PC-9 (cell line): Measurements from ENCODE around the gene CLDN22. TPM values are rescaled to one million over a fixed set of nuclear protein-coding genes. Genes with fewer than 3 reads are reported as not detected.

ENCODE experiments used
- BruUV-seq: library from RNA; stranded (reverse); fragments of 400-500 nt; replicated peaks from 2 replicates; lab custom pipeline; 2021; lab: Mats Ljungman, UMichigan
- CTCF ChIA-PET: fragments of 300-600 bp; sonication (Branson Sonifier 250); formaldehyde crosslinking; loops from one replicate; lab custom pipeline; 2022; ENCODE audit warnings: antibody characterized with exemption; lab: Charles Lee
- POLR2A ChIA-PET: fragments of 300-600 bp; sonication (Branson Sonifier 250); formaldehyde crosslinking; loops from one replicate; lab custom pipeline; 2022; ENCODE audit warnings: antibody characterized with exemption; ENCODE audit not compliant: unreplicated experiment; lab: Charles Lee
- DNase-seq, 2 experiments: peaks; one replicate each; pipeline versions ENCODE4 v3.0.0 to v3.0.0-alpha.2; 2015 to 2022; ENCODE audit warnings: mixed read lengths in 1 of 2
- H2AFZ ChIP-seq: fragments of 200-600 bp; sonication (generic); 2 replicates; pipeline ENCODE4 v1.8.1; 2017; ENCODE audit warnings: antibody characterized with exemption
- H3F3A ChIP-seq: fragments of 200-600 bp; sonication (generic); 2 replicates; pipeline ENCODE4 v1.8.1; 2017; ENCODE audit warnings: antibody characterized with exemption, mild to moderate bottlenecking, low read depth; ENCODE audit not compliant: insufficient read depth
- H3K27ac ChIP-seq: fragments of 200-600 bp; sonication (generic); 2 replicates; pipeline ENCODE4 v1.6.1; 2016; ENCODE audit warnings: mixed run types
- H3K27me3 ChIP-seq: fragments of 200-600 bp; sonication (generic); 2 replicates; pipeline ENCODE4 v1.6.1; 2016; ENCODE audit warnings: low read depth, mixed run types; ENCODE audit not compliant: insufficient read depth
- H3K36me3 ChIP-seq: fragments of 200-600 bp; sonication (generic); 2 replicates; pipeline ENCODE4 v1.6.1; 2016; ENCODE audit warnings: low read depth, mixed run types
- H3K4me1 ChIP-seq: fragments of 200-600 bp; sonication (generic); replicated peaks from 2 replicates; pipeline ENCODE4 v1.6.1; 2016; ENCODE audit warnings: mixed run types; ENCODE audit not compliant: insufficient read depth
- H3K4me2 ChIP-seq: fragments of 200-600 bp; sonication (generic); 2 replicates; pipeline ENCODE4 v1.6.1; 2017; ENCODE audit warnings: mixed run types
- H3K4me3 ChIP-seq: fragments of 200-600 bp; sonication (generic); 2 replicates; pipeline ENCODE4 v1.6.1; 2016; ENCODE audit warnings: mixed run types
- H3K79me2 ChIP-seq: fragments of 200-600 bp; sonication (generic); 2 replicates; pipeline ENCODE4 v1.6.1; 2017; ENCODE audit warnings: low read depth, mixed run types
- H3K9me2 ChIP-seq: fragments of 200-600 bp; sonication (generic); 2 replicates; pipeline ENCODE4 v1.8.1; 2017; ENCODE audit warnings: mild to moderate bottlenecking; ENCODE audit not compliant: insufficient read depth
- H3K9me3 ChIP-seq: fragments of 200-600 bp; sonication (generic); 2 replicates; pipeline ENCODE4 v1.8.1; 2016; ENCODE audit warnings: low read depth; ENCODE audit not compliant: insufficient read depth
- H4K20me1 ChIP-seq: fragments of 200-600 bp; sonication (generic); 2 replicates; pipeline ENCODE4 v1.8.1; 2017; ENCODE audit not compliant: insufficient read depth
- EZH2 ChIP-seq: fragments of 200-600 bp; sonication (generic); IDR thresholded peaks from 2 replicates; pipeline ENCODE4 v1.8.0; 2017; ENCODE audit warnings: antibody characterized with exemption, low read depth
- intact Hi-C: fragments of 100-400 bp; cut with micrococcal nuclease; formaldehyde crosslinking; loops from one replicate; pipeline ENCODE4 v1.10.0; 2022; ENCODE audit not compliant: unreplicated experiment
- total RNA-seq: library from RNA; stranded (reverse); gene quantifications from 2 replicates; pipeline ENCODE4 v1.2.3, GENCODE V29; 2021
- TF ChIP-seq, protein P1 (sequence below): fragments of 200-600 bp; sonication (generic); conservative IDR thresholded peaks from 2 replicates; pipeline ENCODE4 v1.6.1; 2017; ENCODE audit warnings: mixed run types, antibody characterized with exemption, mild to moderate bottlenecking, moderate library complexity

CLDN22 gene
- total RNA-seq, 1 experiment from 2014 or later, result not detected

DNA sequence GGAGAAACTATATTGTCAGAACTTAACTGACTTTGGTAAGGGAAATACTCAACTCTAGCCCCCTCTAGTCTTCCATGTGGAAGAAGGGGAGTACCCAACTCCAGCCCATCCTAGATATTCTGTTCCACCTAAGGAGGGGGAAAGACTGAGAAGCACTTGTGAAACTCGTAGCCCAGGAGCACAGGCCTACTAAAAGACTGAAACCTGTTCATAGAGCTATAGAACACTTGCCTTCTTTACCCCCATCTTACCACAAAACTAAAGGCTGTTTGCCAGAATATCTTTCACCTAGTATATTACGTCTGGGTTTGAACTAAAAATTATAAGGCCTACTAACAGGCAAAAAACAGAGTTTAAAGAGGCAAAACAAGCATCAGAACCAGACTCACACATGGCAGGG, 15.5 kb downstream of the CLDN22 start:
- Histone ChIP-seq H3F3A (no peaks in the 10 kb centered on the region), H3K4me3 (no peak overlapping the region), H3K36me3 (no peaks in the 10 kb centered on the region), H3K79me2 (no peaks in the 10 kb centered on the region), H3K9me3 (no peaks in the 10 kb centered on the region), H3K4me2 (no peak overlapping the region), H3K27me3 (no peaks in the 10 kb centered on the region), H3K4me1 (no peaks in the 10 kb centered on the region), H4K20me1 (no peaks in the 10 kb centered on the region), H3K27ac (no peak overlapping the region), H3K9me2 (no peaks in the 10 kb centered on the region), H2AFZ (no peak overlapping the region)
- ChIA-PET CTCF (no interaction called here), POLR2A (no interaction called here)
- DNase-seq, result no peak
- intact Hi-C loops, result no loop called here
- TF ChIP-seq, protein P1, sequence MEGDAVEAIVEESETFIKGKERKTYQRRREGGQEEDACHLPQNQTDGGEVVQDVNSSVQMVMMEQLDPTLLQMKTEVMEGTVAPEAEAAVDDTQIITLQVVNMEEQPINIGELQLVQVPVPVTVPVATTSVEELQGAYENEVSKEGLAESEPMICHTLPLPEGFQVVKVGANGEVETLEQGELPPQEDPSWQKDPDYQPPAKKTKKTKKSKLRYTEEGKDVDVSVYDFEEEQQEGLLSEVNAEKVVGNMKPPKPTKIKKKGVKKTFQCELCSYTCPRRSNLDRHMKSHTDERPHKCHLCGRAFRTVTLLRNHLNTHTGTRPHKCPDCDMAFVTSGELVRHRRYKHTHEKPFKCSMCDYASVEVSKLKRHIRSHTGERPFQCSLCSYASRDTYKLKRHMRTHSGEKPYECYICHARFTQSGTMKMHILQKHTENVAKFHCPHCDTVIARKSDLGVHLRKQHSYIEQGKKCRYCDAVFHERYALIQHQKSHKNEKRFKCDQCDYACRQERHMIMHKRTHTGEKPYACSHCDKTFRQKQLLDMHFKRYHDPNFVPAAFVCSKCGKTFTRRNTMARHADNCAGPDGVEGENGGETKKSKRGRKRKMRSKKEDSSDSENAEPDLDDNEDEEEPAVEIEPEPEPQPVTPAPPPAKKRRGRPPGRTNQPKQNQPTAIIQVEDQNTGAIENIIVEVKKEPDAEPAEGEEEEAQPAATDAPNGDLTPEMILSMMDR, result no peak
- no peak for TF ChIP-seq EZH2
- BruUV-seq, result no TSS peak

DNA sequence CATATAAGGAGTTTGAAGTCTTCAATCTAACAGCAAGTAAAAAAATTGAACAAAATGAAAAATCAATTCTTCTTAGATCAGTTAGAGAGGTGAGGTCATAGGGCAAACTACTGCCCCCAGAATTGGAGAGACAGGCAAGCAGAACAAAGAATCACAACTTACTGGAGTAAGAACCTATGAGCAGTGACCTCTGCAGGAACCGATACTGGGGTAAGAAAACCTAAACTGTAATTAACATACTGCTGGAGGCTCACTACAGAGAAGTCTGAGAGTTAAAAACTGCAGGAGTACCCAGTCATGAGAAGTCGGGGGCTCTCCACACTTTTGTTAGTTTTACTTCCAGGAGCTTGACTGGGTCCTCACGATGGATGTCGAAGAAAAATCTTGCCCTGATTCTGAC, 16.0 kb downstream of the CLDN22 start:
- DNase-seq, result no peak
- H3K9me2 ChIP-seq, result no peaks in the 10 kb centered on the region
- no peak for TF ChIP-seq EZH2
- TF ChIP-seq, protein P1, result no peak
- H4K20me1 ChIP-seq, result no peaks in the 10 kb centered on the region
- no peak overlapping the region for H3K4me2 ChIP-seq
- no peaks in the 10 kb centered on the region for H3K9me3 ChIP-seq
- H3K27me3 ChIP-seq, result no peaks in the 10 kb centered on the region
- intact Hi-C loops, result no loop called here
- ChIA-PET CTCF (no interaction called here), POLR2A (no interaction called here)
- no peaks in the 10 kb centered on the region for H3K79me2 ChIP-seq
- H3F3A ChIP-seq, result no peaks in the 10 kb centered on the region
- H3K27ac ChIP-seq, result no peak overlapping the region
- H3K4me3 ChIP-seq, result no peak overlapping the region
- H3K36me3 ChIP-seq, result no peaks in the 10 kb centered on the region
- BruUV-seq, result no TSS peak
- H3K4me1 ChIP-seq, result no peaks in the 10 kb centered on the region
- no peak overlapping the region for H2AFZ ChIP-seq

DNA sequence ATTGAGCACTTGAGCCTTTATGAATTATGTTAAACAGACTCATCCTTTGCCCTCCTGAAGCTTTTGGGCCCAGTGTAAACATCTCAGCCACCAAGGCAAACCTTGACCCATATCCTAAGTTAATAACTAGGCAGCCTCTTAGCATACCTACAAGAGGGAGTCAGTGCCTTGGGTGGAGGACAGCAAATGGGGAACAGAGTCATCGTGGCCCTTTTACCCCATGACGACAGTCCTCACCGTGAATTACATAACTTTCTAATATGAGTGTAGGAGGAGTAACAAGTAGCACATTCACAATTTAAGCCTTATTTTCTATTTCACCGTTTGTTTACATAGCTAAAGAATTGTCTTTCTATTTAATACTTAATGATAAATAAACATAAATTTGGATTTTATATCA, 16.8 kb downstream of the CLDN22 start:
- Histone ChIP-seq H3K4me1 (no peaks in the 10 kb centered on the region), H3K79me2 (no peaks in the 10 kb centered on the region), H2AFZ (no peak overlapping the region), H3K27ac (no peak overlapping the region), H4K20me1 (no peaks in the 10 kb centered on the region), H3F3A (no peaks in the 10 kb centered on the region), H3K9me2 (no peaks in the 10 kb centered on the region), H3K4me2 (no peak overlapping the region), H3K4me3 (no peak overlapping the region), H3K9me3 (no peaks in the 10 kb centered on the region), H3K36me3 (no peaks in the 10 kb centered on the region), H3K27me3 (no peaks in the 10 kb centered on the region)
- CTCF ChIA-PET, result no interaction called here
- no peak for DNase-seq
- POLR2A ChIA-PET, result no interaction called here
- intact Hi-C loops, result no loop called here
- no peak for TF ChIP-seq EZH2
- TF ChIP-seq, protein P1, result no peak
- no TSS peak for BruUV-seq
